ENCODE data around the gene PRR7. TPM values are rescaled to one million over a fixed set of nuclear protein-coding genes. Genes with fewer than 3 reads are reported as not detected.
A peak's percentile ranks its signal among the peaks of the same experiment; 100 is the strongest.

The PRR7 gene
- total RNA-seq, 1 experiment from 2014 or later, result 39.2 TPM

GRCh38 chr5:177500685-177501522 is 54.3 kb downstream of the PRR7 start:
- Histone ChIP-seq H3K27me3 (ENCODE audit: control insufficient read depth, insufficient read depth, low read length) (no peaks in the 10 kb centered on the region), H3K4me1 (ENCODE audit: control insufficient read depth, insufficient read depth, low read length) (peaks cover 10% of the 10 kb centered on the region), H3K9me3 (ENCODE audit: control insufficient read depth, insufficient read depth, low read depth, low read length) (no peaks in the 10 kb centered on the region), H3K36me3 (ENCODE audit: control insufficient read depth, insufficient read depth, low read length) (no peaks in the 10 kb centered on the region; the same call in 1 of the 2 replicates), H3K27ac (ENCODE audit: low read length) (peak overlapping the region; percentile 21; the same call in 1 of the 2 replicates), H3K4me3 (ENCODE audit: low read depth in 2 of 2, low read length in 2 of 2) (no peak overlapping the region)
- BruUV-seq (replicated peaks), result no TSS peak
- peak; percentile 71 for ATAC-seq
- peak; percentile 98 for TF ChIP-seq CTCF (IDR thresholded peaks at IDR 0.05)
- TF ChIP-seq, protein P1, sequence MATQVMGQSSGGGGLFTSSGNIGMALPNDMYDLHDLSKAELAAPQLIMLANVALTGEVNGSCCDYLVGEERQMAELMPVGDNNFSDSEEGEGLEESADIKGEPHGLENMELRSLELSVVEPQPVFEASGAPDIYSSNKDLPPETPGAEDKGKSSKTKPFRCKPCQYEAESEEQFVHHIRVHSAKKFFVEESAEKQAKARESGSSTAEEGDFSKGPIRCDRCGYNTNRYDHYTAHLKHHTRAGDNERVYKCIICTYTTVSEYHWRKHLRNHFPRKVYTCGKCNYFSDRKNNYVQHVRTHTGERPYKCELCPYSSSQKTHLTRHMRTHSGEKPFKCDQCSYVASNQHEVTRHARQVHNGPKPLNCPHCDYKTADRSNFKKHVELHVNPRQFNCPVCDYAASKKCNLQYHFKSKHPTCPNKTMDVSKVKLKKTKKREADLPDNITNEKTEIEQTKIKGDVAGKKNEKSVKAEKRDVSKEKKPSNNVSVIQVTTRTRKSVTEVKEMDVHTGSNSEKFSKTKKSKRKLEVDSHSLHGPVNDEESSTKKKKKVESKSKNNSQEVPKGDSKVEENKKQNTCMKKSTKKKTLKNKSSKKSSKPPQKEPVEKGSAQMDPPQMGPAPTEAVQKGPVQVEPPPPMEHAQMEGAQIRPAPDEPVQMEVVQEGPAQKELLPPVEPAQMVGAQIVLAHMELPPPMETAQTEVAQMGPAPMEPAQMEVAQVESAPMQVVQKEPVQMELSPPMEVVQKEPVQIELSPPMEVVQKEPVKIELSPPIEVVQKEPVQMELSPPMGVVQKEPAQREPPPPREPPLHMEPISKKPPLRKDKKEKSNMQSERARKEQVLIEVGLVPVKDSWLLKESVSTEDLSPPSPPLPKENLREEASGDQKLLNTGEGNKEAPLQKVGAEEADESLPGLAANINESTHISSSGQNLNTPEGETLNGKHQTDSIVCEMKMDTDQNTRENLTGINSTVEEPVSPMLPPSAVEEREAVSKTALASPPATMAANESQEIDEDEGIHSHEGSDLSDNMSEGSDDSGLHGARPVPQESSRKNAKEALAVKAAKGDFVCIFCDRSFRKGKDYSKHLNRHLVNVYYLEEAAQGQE (IDR thresholded peaks at IDR 0.05; ENCODE audit: insufficient read depth in 1 of 2, low read depth in 2 of 2, low read length in 1 of 2), result no peak
- POLR2A ChIA-PET, result no interaction called here
- intact Hi-C loops (cut with micrococcal nuclease; ENCODE audit: unreplicated experiment) (no loop called here), in situ Hi-C loops (cut with HindIII; ENCODE audit: low pct_unique_long_range_greater_than_20kb, low sequenced_read_pairs) (no loop called here)
- CTCF ChIA-PET, result interaction anchor here (1.2 to 1.8 kb wide), 4 partner anchors 9 to 110 kb away, joined by 5 to 9 read pairs (median 6); no protein-coding TSS in a partner anchor
- no peak for DNase-seq (ENCODE audit: low read depth, low spot score)

GRCh38 chr5:177501874-177502678 is 55.5 kb downstream of the PRR7 start:
- DNase-seq (ENCODE audit: low read depth, low spot score) (no peak), ATAC-seq (no peak)
- Histone ChIP-seq H3K4me3 (ENCODE audit: low read depth in 2 of 2, low read length in 2 of 2) (no peak overlapping the region), H3K27ac (ENCODE audit: low read length) (no peak overlapping the region), H3K9me3 (ENCODE audit: control insufficient read depth, insufficient read depth, low read depth, low read length) (no peaks in the 10 kb centered on the region), H3K36me3 (ENCODE audit: control insufficient read depth, insufficient read depth, low read length) (no peaks in the 10 kb centered on the region), H3K27me3 (ENCODE audit: control insufficient read depth, insufficient read depth, low read length) (no peaks in the 10 kb centered on the region), H3K4me1 (ENCODE audit: control insufficient read depth, insufficient read depth, low read length) (peaks cover 3% of the 10 kb centered on the region; the same call in 1 of the 2 replicates)
- CTCF ChIA-PET, result interaction anchor here (1.5 to 1.8 kb wide), 3 partner anchors 10 to 112 kb away, joined by 5 to 9 read pairs (median 7); no protein-coding TSS in a partner anchor
- POLR2A ChIA-PET, result no interaction called here
- TF ChIP-seq, protein P1 (IDR thresholded peaks at IDR 0.05; ENCODE audit: insufficient read depth in 1 of 2, low read depth in 2 of 2, low read length in 1 of 2), result no peak
- TF ChIP-seq CTCF (IDR thresholded peaks at IDR 0.05) (no peak), TCF7L2 (IDR thresholded peaks at IDR 0.05; ENCODE audit: low read depth, low read length) (no peak), POLR2AphosphoS5 (IDR thresholded peaks at IDR 0.05; ENCODE audit: low read depth, low read length) (no peak), SIN3A (IDR thresholded peaks at IDR 0.05; ENCODE audit: borderline replicate concordance, insufficient read depth, low read depth, low read length) (no peak)
- intact Hi-C loops (cut with micrococcal nuclease; ENCODE audit: unreplicated experiment), result no loop called here
- in situ Hi-C loops (cut with HindIII; ENCODE audit: low pct_unique_long_range_greater_than_20kb, low sequenced_read_pairs), result no loop called here
- BruUV-seq (replicated peaks), result no TSS peak

Data from Panc1 (cell line).